ENCODE measurements around the gene PATZ1. TPM values are rescaled to one million over a fixed set of nuclear protein-coding genes. Genes with fewer than 3 reads are reported as not detected.

PATZ1 gene
- polyA plus RNA-seq, 1 of the 3 experiments (the other 2 are of a cell fraction) = 21.8 TPM

- Histone ChIP-seq H3F3A (replicated peaks; ENCODE audit: insufficient read depth) (peaks cover 11% of the 10 kb centered on the region), H3K4me3 (ENCODE audit: low read depth in 2 of 2, low read length in 1 of 2) (peak overlapping the region; percentile 64 to 70), H4K20me1 (ENCODE audit: insufficient read depth) (peaks cover 51% of the 10 kb centered on the region), H3K27me3 (ENCODE audit: insufficient read depth) (no peaks in the 10 kb centered on the region), H3K9me3 (no peaks in the 10 kb centered on the region), H3K9ac (peak overlapping the region; percentile 86), H3K27ac (ENCODE audit: low read depth in 2 of 2, low read length in 1 of 2) (peak overlapping the region; percentile 64 to 98; a peak in 3 of 4 replicates), H2AFZ (ENCODE audit: low read depth) (no peak overlapping the region), H3K4me1 (ENCODE audit: control insufficient read depth in 1 of 2, insufficient read depth in 2 of 2, low read depth in 1 of 2, low read length in 1 of 2) (peaks cover 19 to 57% of the 10 kb centered on the region in 2 experiments), H3K79me2 (ENCODE audit: insufficient read depth) (peaks cover 54% of the 10 kb centered on the region), H3K9me2 (no peaks in the 10 kb centered on the region), H3K4me2 (peak overlapping the region; percentile 92), H3K36me3 (replicated peaks in 1 of 2; ENCODE audit: control insufficient read depth in 1 of 2, insufficient read depth in 2 of 2, low read length in 1 of 2) (peaks cover 25 to 37% of the 10 kb centered on the region in 2 experiments)
- peak; percentile 98 for DNase-seq
- POLR2A ChIA-PET = interaction anchor here (0.8 to 3.4 kb wide), 7 partner anchors 21 to 408 kb away, joined by 3 to 32 read pairs (median 4); partner anchors contain the start of genes DEPDC5 and DRG1
- TF ChIP-seq, protein P1, sequence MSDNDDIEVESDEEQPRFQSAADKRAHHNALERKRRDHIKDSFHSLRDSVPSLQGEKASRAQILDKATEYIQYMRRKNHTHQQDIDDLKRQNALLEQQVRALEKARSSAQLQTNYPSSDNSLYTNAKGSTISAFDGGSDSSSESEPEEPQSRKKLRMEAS (IDR thresholded peaks at IDR 0.05; ENCODE audit: low read depth) = no peak
- TF ChIP-seq GABPA (IDR thresholded peaks at IDR 0.05; ENCODE audit: low read depth) = no peak
- TF ChIP-seq CHD2 (IDR thresholded peaks at IDR 0.05; ENCODE audit: low read length, partially characterized antibody) = peak; percentile 23
- peak; percentile 80 for TF ChIP-seq NRF1 (IDR thresholded peaks at IDR 0.05; ENCODE audit: low read depth, low read length)
- peak; percentile 72 for TF ChIP-seq MXI1 (IDR thresholded peaks at IDR 0.05; ENCODE audit: low read depth, low read length)
- TF ChIP-seq SMC3 (IDR thresholded peaks at IDR 0.05; ENCODE audit: low read depth, low read length) = peak; percentile 56
- no peak for TF ChIP-seq EZH2phosphoT487 (IDR thresholded peaks at IDR 0.05; ENCODE audit: borderline replicate concordance, low read depth)
- TF ChIP-seq TEAD4 (IDR thresholded peaks at IDR 0.05; ENCODE audit: borderline replicate concordance, insufficient read depth) = no peak
- TF ChIP-seq CTCF (IDR thresholded peaks at IDR 0.05) = peak; percentile 75
- TF ChIP-seq FOXM1 (IDR thresholded peaks at IDR 0.05; ENCODE audit: low read depth) = no peak
- TF ChIP-seq SIN3A (IDR thresholded peaks at IDR 0.05; ENCODE audit: borderline replicate concordance, low read depth, low read length) = 0 out of 2 replicates have a peak, but pooled peaks have one; percentile 45
- TF ChIP-seq RAD21 (IDR thresholded peaks at IDR 0.05; ENCODE audit: low read length) = peak; percentile 51
- no peak for TF ChIP-seq RFX5 (IDR thresholded peaks at IDR 0.05; ENCODE audit: low read length)
- WGBS (ENCODE audit: low lambda C conversion rate) = 0% methylated on average over 10 of the region's 126 CpGs
- CTCF ChIA-PET = interaction anchor here (0.6 to 2.2 kb wide), 12 partner anchors 15 to 285 kb away, joined by 3 to 16 read pairs (median 4); partner anchors contain the start of genes DRG1, LIMK2 and PIK3IP1
Observed at GRCh38 chr22:31345331-31346254, 553 bp downstream of the PATZ1 start.

Data from SK-N-SH (cell line).